HepG2 (cell line): Measurements from ENCODE around the gene PIGL. TPM values are rescaled to one million over a fixed set of nuclear protein-coding genes. Genes with fewer than 3 reads are reported as not detected.
A peak's percentile ranks its signal among the peaks of the same experiment; 100 is the strongest.

Experiments used
- FOSL2 ChIP-seq: sonication (generic); formaldehyde crosslinking; IDR thresholded peaks from 2 replicates; pipeline ENCODE4 v1.4.0; 2020; ENCODE audit warnings: missing genetic modification reagents
- HNRNPK ChIP-seq: fragments of 200-400 bp; formaldehyde crosslinking; IDR thresholded peaks from 2 replicates; pipeline ENCODE4 v1.6.1; 2018; ENCODE audit warnings: low read length, low read depth, moderate library complexity, mild to moderate bottlenecking; ENCODE audit not compliant: poor library complexity, severe bottlenecking
- HOXA5 ChIP-seq: sonication (generic); formaldehyde crosslinking; IDR thresholded peaks from 2 replicates; pipeline ENCODE4 v1.4.0; 2020; ENCODE audit warnings: missing genetic modification reagents
- MAZ ChIP-seq, 2 experiments: sonication (generic) in 1 of 2; formaldehyde crosslinking in 1 of 2; IDR thresholded peaks; 2 replicates each; pipeline versions ENCODE4 v1.5.0 to v1.6.1; 2012 to 2020; ENCODE audit warnings: low read depth in 2 of 2, mild to moderate bottlenecking in 2 of 2, borderline replicate concordance in 1 of 2, improper control_type of control experiment in 1 of 2, low read length in 1 of 2, missing genetic modification reagents in 1 of 2, moderate library complexity in 1 of 2
- NAIF1 ChIP-seq: sonication (generic); formaldehyde crosslinking; IDR thresholded peaks from 2 replicates; pipeline ENCODE4 v1.5.0; 2020; ENCODE audit warnings: mild to moderate bottlenecking, missing genetic modification reagents, borderline replicate concordance
- NONO ChIP-seq, 2 experiments: fragments of 450-650 bp in 1 of 2; sonication (generic) in 1 of 2; formaldehyde crosslinking in 1 of 2; IDR thresholded peaks in 1 of 2; conservative IDR thresholded peaks in 1 of 2; 2 replicates each; pipeline versions ENCODE4 v1.6.1 to v1.8.0; 2017 to 2022; ENCODE audit warnings: mild to moderate bottlenecking in 1 of 2, missing genetic modification reagents in 1 of 2, moderate library complexity in 1 of 2
- POLR2AphosphoS2 ChIP-seq: IDR thresholded peaks from 2 replicates; pipeline ENCODE4 v1.6.1; 2011; ENCODE audit warnings: low read depth, low read length, improper control_type of control experiment
- SAFB2 ChIP-seq: sonication (generic); formaldehyde crosslinking; IDR thresholded peaks from 2 replicates; pipeline ENCODE4 v1.5.1; 2020; ENCODE audit warnings: missing genetic modification reagents, low read depth, mild to moderate bottlenecking, borderline replicate concordance
- SOX6 ChIP-seq, 2 experiments: fragments of 450-650 bp in 1 of 2; sonication (generic) in 1 of 2; formaldehyde crosslinking in 1 of 2; IDR thresholded peaks; 2 replicates each; pipeline versions ENCODE4 v1.4.0 to v1.6.1; 2017 to 2020; ENCODE audit warnings: antibody characterized with exemption in 1 of 2, mild to moderate bottlenecking in 1 of 2, missing genetic modification reagents in 1 of 2
- ZBTB21 ChIP-seq: sonication (generic); formaldehyde crosslinking; IDR thresholded peaks from 2 replicates; pipeline ENCODE4 v1.4.0; 2020; ENCODE audit warnings: missing genetic modification reagents
- ZNF441 ChIP-seq: sonication (generic); formaldehyde crosslinking; IDR thresholded peaks from 2 replicates; pipeline ENCODE4 v1.7.0; 2021; ENCODE audit warnings: missing genetic modification reagents, borderline replicate concordance
- polyA plus RNA-seq, 8 experiments: library from polyadenylated mRNA; depleted of rRNA in 3 of 8; stranded (reverse) in 7 of 8; unstranded in 1 of 8; fragments of >200 nt; fragmentation: Illumina TruSeq in 4 of 8; extraction: Trizol in 4 of 8; gene quantifications; 2 replicates each; pipeline versions ENCODE4 v1.2.1 to v1.2.3, GENCODE V29; 2011 to 2016; ENCODE audit warnings: low read depth in 4 of 8, missing spikeins in 1 of 8, mixed read lengths in 1 of 8; ENCODE audit not compliant: insufficient read depth in 1 of 8
- total RNA-seq, 5 experiments: library from RNA; depleted of rRNA; stranded (reverse); fragments of >200 nt; fragmentation: Illumina TruSeq; extraction: Trizol; gene quantifications; 2 replicates each; pipeline ENCODE4 v1.2.3, GENCODE V29; 2016; ENCODE audit warnings: low read depth in 1 of 5
- TF ChIP-seq, protein P1 (sequence below): sonication (generic); formaldehyde crosslinking; IDR thresholded peaks from 2 replicates; pipeline ENCODE4 v1.5.0; 2020; ENCODE audit warnings: mild to moderate bottlenecking, missing genetic modification reagents, borderline replicate concordance
- TF ChIP-seq, protein P2 (sequence below): sonication (generic); formaldehyde crosslinking; IDR thresholded peaks from 2 replicates; pipeline ENCODE4 v1.4.0; 2020; ENCODE audit warnings: mild to moderate bottlenecking, missing genetic modification reagents
- TF ChIP-seq, protein P3 (sequence below): sonication (generic); formaldehyde crosslinking; IDR thresholded peaks from 2 replicates; pipeline ENCODE4 v1.8.0; 2022; ENCODE audit warnings: mild to moderate bottlenecking, missing genetic modification reagents, moderate library complexity
- TF ChIP-seq, protein P4 (sequence below): sonication (generic); formaldehyde crosslinking; IDR thresholded peaks from 2 replicates; pipeline ENCODE4 v1.5.0; 2020; ENCODE audit warnings: mild to moderate bottlenecking, missing genetic modification reagents, borderline replicate concordance

Gene PIGL
- total and polyA plus RNA-seq, 2 of the 13 experiments (the other 11 are each of a cell fraction or from before 2014, with no cell fraction given), result 28.5 to 63.8 TPM

DNA sequence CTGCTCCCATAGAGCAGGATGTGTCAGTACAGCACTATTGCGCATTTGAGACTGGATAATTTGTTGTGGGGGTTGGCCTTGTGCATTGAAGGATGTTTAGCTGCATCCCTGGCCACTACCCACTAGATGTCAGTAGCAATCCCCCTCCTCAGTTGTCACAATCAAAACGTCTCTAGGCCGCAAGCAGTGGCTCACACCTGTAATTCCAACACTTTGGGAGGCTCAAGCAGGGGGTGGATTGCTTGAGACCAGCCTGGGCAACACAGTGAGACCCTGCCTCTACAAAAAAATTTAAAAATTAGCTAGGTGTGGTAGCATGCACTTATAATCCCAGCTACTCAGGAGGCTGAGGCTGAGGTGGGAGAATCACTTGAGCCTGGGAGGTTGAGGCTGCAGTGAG, 87.8 kb downstream of the PIGL start (continued):
- TF ChIP-seq, protein P1, sequence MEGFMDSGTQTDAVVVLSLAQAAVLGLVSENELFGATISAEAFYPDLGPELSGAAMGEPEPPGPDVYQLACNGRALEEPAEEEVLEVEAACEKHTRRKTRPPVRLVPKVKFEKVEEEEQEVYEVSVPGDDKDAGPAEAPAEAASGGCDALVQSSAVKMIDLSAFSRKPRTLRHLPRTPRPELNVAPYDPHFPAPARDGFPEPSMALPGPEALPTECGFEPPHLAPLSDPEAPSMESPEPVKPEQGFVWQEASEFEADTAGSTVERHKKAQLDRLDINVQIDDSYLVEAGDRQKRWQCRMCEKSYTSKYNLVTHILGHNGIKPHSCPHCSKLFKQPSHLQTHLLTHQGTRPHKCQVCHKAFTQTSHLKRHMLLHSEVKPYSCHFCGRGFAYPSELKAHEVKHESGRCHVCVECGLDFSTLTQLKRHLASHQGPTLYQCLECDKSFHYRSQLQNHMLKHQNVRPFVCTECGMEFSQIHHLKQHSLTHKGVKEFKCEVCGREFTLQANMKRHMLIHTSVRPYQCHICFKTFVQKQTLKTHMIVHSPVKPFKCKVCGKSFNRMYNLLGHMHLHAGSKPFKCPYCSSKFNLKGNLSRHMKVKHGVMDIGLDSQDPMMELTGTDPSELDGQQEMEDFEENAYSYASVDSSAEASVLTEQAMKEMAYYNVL (CRISPR knock-in tag), result 0 out of 2 replicates have a peak, but pooled peaks have one; percentile 17
- no peak for TF ChIP-seq ZNF441 (CRISPR knock-in tag)
- no peak for TF ChIP-seq SOX6 (IDR thresholded peaks at IDR 0.05)
- TF ChIP-seq SOX6 (CRISPR knock-in tag; IDR thresholded peaks at IDR 0.05), result peak; percentile 16; the same call in 1 of the 2 replicates
- TF ChIP-seq ZBTB21 (CRISPR knock-in tag), result no peak
- TF ChIP-seq, protein P2, sequence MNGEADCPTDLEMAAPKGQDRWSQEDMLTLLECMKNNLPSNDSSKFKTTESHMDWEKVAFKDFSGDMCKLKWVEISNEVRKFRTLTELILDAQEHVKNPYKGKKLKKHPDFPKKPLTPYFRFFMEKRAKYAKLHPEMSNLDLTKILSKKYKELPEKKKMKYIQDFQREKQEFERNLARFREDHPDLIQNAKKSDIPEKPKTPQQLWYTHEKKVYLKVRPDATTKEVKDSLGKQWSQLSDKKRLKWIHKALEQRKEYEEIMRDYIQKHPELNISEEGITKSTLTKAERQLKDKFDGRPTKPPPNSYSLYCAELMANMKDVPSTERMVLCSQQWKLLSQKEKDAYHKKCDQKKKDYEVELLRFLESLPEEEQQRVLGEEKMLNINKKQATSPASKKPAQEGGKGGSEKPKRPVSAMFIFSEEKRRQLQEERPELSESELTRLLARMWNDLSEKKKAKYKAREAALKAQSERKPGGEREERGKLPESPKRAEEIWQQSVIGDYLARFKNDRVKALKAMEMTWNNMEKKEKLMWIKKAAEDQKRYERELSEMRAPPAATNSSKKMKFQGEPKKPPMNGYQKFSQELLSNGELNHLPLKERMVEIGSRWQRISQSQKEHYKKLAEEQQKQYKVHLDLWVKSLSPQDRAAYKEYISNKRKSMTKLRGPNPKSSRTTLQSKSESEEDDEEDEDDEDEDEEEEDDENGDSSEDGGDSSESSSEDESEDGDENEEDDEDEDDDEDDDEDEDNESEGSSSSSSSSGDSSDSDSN (CRISPR knock-in tag), result 0 out of 2 replicates have a peak, but pooled peaks have one; percentile 20
- no peak for TF ChIP-seq NAIF1
- no peak for TF ChIP-seq MAZ (IDR thresholded peaks at IDR 0.05; ENCODE audit: borderline replicate concordance, low read depth, low read length)
- no peak for TF ChIP-seq MAZ (CRISPR knock-in tag; IDR thresholded peaks at IDR 0.05; ENCODE audit: low read depth)
- TF ChIP-seq NONO (IDR thresholded peaks at IDR 0.05), result no peak
- TF ChIP-seq NONO (CRISPR knock-in tag; conservative IDR thresholded peaks at IDR 0.05), result no peak
- no peak for TF ChIP-seq HOXA5
- no peak for TF ChIP-seq SAFB2
- TF ChIP-seq HNRNPK, result no peak
- TF ChIP-seq POLR2AphosphoS2, result no peak
- 0 out of 2 replicates have a peak, but pooled peaks have one; percentile 24 for TF ChIP-seq FOSL2 (CRISPR knock-in tag)
- TF ChIP-seq, protein P3, sequence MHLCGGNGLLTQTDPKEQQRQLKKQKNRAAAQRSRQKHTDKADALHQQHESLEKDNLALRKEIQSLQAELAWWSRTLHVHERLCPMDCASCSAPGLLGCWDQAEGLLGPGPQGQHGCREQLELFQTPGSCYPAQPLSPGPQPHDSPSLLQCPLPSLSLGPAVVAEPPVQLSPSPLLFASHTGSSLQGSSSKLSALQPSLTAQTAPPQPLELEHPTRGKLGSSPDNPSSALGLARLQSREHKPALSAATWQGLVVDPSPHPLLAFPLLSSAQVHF (CRISPR knock-in tag), result no peak
- TF ChIP-seq, protein P4, sequence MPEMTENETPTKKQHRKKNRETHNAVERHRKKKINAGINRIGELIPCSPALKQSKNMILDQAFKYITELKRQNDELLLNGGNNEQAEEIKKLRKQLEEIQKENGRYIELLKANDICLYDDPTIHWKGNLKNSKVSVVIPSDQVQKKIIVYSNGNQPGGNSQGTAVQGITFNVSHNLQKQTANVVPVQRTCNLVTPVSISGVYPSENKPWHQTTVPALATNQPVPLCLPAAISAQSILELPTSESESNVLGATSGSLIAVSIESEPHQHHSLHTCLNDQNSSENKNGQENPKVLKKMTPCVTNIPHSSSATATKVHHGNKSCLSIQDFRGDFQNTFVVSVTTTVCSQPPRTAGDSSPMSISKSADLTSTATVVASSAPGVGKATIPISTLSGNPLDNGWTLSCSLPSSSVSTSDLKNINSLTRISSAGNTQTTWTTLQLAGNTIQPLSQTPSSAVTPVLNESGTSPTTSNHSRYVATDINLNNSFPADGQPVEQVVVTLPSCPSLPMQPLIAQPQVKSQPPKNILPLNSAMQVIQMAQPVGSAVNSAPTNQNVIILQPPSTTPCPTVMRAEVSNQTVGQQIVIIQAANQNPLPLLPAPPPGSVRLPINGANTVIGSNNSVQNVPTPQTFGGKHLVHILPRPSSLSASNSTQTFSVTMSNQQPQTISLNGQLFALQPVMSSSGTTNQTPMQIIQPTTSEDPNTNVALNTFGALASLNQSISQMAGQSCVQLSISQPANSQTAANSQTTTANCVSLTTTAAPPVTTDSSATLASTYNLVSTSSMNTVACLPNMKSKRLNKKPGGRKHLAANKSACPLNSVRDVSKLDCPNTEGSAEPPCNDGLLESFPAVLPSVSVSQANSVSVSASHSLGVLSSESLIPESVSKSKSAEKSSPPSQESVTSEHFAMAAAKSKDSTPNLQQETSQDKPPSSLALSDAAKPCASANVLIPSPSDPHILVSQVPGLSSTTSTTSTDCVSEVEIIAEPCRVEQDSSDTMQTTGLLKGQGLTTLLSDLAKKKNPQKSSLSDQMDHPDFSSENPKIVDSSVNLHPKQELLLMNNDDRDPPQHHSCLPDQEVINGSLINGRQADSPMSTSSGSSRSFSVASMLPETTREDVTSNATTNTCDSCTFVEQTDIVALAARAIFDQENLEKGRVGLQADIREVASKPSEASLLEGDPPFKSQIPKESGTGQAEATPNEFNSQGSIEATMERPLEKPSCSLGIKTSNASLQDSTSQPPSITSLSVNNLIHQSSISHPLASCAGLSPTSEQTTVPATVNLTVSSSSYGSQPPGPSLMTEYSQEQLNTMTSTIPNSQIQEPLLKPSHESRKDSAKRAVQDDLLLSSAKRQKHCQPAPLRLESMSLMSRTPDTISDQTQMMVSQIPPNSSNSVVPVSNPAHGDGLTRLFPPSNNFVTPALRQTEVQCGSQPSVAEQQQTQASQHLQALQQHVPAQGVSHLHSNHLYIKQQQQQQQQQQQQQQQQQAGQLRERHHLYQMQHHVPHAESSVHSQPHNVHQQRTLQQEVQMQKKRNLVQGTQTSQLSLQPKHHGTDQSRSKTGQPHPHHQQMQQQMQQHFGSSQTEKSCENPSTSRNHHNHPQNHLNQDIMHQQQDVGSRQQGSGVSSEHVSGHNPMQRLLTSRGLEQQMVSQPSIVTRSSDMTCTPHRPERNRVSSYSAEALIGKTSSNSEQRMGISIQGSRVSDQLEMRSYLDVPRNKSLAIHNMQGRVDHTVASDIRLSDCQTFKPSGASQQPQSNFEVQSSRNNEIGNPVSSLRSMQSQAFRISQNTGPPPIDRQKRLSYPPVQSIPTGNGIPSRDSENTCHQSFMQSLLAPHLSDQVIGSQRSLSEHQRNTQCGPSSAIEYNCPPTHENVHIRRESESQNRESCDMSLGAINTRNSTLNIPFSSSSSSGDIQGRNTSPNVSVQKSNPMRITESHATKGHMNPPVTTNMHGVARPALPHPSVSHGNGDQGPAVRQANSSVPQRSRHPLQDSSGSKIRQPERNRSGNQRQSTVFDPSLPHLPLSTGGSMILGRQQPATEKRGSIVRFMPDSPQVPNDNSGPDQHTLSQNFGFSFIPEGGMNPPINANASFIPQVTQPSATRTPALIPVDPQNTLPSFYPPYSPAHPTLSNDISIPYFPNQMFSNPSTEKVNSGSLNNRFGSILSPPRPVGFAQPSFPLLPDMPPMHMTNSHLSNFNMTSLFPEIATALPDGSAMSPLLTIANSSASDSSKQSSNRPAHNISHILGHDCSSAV (CRISPR knock-in tag), result no peak
